ENCODE results near the gene IL20.
"Not testable (repeated sequence)": the region's sequence is repeated elsewhere in the genome, so short reads cannot be mapped to it uniquely, and the experiment has no call there.

Gene IL20

DNA sequence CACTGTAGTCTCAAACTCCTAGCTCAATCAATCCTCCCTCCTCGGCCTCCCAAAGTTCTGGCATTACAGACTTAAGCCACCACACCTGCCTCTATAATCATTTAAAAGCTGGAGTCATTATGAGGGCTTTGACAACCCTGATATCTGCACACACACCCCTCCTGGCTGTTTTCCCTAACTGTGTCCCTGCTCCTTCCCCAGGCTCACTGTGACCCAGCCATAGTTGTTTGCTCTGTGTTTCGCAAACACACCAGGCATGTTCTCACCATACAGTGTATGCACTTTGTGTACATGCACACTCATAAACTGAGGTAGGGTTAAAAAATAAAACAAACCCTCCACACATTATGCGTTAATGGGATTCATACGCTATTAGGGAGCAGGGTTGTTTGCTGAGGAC, 21.8 kb upstream of the IL20 start:
- no peak for DNase-seq

- no peak for DNase-seq
Observed at GRCh38 chr1:206846487-206846886, 18.9 kb upstream of the IL20 start.

DNA sequence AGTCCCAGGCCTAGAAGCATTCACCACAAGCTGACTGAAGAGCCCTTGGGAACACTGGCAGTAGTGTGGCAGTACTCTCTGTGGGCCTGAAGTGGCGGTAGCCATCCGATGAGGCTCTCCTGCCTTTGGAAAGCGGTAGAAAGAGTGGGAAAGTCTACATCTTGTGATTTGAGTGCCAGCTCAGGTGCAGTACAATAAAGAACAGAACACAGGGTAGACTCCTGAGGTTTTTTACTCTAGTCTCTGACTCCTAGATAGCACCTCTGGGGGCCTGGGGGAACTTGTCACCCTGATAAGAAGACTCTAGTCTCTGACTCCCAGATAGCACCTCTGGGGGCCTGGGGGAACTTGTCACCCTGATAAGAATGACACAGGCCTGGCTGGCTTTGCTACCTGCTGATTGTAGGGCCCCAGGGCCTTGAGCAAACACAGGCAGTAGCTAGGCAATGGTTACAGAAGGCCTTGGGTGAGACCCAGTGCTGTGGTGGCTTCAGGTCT, 18.0 kb upstream of the IL20 start:
- no peak for DNase-seq

GRCh38 chr1:206847946-206848345, 17.5 kb upstream of the IL20 start:
- DNase-seq, result no peak

GRCh38 chr1:206850401-206850800, 15.0 kb upstream of the IL20 start:
- DNase-seq, result no peak

DNA sequence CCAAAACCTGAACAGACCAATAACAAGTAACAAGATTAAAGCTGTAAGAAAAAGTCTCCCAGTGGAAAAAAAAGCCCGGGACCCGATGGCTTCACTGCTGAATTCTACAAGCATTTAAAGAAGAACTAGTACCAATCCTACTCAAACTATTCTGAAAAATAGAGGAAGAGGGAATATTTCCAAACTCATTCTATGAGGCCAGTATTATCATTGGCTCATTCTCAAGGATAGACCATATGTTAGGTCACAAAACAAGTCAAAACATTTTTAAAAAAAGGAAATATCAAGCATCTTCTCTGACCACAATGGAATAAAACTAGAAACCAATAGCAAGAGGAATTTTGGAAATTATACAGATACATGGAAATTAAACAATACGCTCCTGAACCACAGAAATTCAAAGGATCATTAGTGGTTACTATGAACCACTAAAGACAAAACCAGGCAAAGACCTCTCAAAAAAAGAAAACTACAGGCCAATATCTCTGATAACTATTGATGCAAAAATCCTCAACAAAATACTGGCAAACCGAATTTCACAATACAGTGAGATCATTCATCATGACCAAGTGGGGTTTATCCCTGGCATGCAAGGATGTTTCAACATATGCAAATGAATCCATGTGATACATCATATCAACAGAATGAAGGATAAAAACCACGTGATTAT, 13.9 kb upstream of the IL20 start:
- DNase-seq, result no peak

- DNase-seq, result not testable (repeated sequence)
Observed at GRCh38 chr1:206852662-206853061, 12.8 kb upstream of the IL20 start.

DNA sequence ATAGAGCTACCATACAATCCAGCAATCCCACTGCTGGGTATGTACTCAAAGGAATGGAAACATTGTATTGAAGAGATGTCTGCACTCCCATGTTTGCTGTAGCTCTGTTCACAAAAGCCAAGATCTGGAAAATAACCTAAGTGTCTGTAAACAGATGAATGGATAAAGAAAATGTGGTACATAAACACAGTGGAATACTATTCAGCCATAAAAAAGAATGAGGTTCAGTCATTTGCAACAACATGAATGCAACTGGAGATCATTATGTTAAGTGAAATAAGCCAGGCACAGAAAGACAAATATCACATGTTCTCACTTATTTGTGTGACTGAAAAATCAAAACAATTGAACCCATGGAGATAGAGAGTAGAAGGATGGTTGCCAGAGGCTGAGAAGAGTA, 11.7 kb upstream of the IL20 start:
- DNase-seq, result not testable (repeated sequence)

- DNase-seq, result peak in 1 of 2 experiments; percentile 1
Observed at GRCh38 chr1:206854401-206855129, 10.9 kb upstream of the IL20 start.

GRCh38 chr1:206855859-206856258, 9.6 kb upstream of the IL20 start:
- DNase-seq, result no peak

DNA sequence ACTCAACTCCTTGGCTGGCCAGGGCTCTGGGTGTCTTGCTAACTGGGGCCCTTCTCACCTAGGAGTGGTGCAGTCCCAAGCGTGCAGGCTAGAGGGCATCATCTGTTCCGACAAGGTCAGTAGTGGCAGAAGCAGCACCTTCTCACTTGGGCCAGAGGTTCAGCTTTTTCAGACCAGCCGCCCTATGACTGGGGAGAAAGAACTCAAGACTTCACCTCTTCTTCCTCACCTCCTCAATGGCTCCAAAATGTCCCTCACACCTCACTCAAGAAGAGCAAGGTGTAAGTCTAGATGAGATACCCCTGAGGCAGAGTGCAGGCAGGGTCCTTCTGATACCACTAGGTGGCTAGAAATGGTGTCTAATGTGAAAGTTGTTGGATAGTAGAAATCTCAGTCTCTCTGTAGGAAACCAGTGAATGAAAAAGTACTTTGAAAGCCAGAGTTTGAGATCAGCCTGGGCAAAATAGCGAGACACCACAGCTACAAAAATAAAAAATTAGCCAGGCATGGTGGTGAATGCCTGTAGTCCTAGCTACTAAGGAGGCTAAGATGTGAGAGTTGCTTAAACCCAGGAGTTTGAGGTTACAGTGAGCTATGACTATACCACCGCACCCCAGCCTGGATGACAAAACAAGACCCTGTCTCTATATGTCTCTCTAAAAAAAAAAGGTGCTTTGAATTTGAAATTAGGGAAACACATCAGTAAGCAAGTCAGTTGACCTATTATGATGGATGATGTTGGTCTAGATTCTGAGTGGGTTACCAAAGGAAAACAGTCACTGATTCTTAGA, 8.6 kb upstream of the IL20 start:
- no peak for DNase-seq

- DNase-seq, result no peak
Observed at GRCh38 chr1:206859082-206859521, 6.3 kb upstream of the IL20 start.

DNA sequence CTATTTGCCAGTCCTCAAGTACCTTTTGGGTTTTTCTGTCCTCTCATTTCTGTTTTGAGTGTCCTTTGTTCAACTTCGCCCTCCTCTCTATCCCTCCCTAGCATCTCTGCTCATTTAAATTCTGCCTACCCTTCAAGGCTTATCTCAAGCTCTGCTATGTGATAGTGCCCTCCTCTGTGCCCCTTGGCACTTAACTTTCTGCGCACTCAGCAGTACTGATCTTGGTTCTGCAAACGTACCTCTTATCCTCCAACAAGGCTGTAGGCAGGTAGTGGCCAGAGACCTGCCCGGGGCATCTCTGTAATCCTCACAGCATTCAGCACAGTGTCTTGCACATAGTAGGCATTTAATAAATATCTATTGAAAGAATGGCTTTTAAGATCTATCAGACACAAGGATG, 5.3 kb upstream of the IL20 start:
- no peak for DNase-seq

GRCh38 chr1:206863266-206863665, 2.2 kb upstream of the IL20 start:
- no peak for DNase-seq

DNA sequence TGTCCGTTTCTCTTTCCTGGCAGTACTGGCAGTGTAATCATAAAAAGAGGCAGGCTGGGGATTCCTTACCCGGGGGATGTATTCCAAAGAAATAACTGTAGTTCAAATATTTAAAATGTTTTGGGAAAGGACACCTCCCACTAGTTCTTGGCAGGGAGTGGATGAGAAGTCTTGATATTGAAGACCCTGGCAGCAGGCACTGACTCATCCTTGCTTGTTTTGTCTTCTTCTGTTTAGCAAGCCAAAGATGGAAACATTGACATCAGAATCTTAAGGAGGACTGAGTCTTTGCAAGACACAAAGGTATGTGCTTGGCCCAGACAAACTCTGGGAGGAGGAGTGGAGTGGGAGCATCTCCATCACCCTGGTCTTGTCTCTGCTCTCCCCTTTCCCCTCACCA, 639 bp downstream of the IL20 start:
- no peak for DNase-seq

- DNase-seq, result no peak
Observed at GRCh38 chr1:206867239-206867638, 1.8 kb downstream of the IL20 start.

GRCh38 chr1:206867716-206868115, 2.3 kb downstream of the IL20 start:
- no peak for DNase-seq

GRCh38 chr1:206868264-206868663, 2.8 kb downstream of the IL20 start:
- DNase-seq, result no peak

GRCh38 chr1:206872139-206872538, 6.7 kb downstream of the IL20 start:
- DNase-seq, result no peak

- DNase-seq, result no peak
Observed at GRCh38 chr1:206873603-206874188, 8.3 kb downstream of the IL20 start.

- DNase-seq, result no peak
Observed at GRCh38 chr1:206875752-206876377, 10.4 kb downstream of the IL20 start.

DNA sequence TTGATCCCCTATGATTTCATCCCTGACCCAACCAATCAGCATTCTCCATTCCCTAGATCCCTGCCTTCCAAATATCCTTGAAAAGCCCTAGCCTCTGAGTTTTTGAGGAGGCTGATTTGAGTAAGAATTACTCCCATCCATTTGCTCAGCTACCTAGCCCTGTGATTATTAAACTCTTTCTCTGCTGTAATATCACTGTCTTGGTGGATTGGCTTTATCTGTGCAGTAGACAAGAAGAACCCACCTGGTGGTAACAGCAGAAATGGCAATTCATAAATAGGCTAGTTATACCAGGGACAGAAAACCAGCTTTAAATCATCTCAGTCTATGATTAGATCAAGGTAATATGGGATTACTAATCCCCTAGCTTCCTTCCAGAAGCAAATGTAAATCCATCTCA, 13.0 kb downstream of the IL20 start:
- no peak for DNase-seq

DNA sequence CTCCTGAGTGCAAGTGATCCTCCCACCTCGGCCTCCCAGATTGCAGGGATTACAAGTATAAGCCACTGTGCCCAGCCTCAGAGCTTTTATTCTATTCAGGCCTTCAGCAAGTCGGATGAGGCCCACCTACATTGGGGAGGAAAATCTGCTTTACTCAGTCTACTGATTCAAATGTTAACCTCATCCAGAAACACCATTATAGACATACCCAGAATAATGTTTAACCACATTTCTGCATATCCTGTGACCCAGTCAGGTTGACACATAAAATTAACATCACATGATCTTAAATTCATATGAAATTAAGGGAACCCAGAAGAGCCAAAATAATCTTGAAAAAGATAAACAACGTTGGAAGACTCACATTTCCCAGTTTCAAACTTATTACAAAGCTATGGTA, 14.9 kb downstream of the IL20 start:
- no peak for DNase-seq

All from cerebellar nuclear complex (tissue), 1 donor.